Measurements from ENCODE around the gene LDB2.

GRCh38 chr4:16714191-16714590 is 184.3 kb downstream of the LDB2 start:
- no peak for TF ChIP-seq POLR2A (IDR thresholded peaks at IDR 0.05)
- no peak for TF ChIP-seq CTCF (IDR thresholded peaks at IDR 0.05)

Data from uterus (tissue), 2 donors.